Epidermal melanocyte (primary cell): ENCODE measurements around the gene KLRG1.

Experiments
- DNase-seq: peaks from one replicate; pipeline ENCODE4 v3.0.0; 2011; ENCODE audit warnings: low spot score; ENCODE audit not compliant: insufficient read length

KLRG1 gene

DNA sequence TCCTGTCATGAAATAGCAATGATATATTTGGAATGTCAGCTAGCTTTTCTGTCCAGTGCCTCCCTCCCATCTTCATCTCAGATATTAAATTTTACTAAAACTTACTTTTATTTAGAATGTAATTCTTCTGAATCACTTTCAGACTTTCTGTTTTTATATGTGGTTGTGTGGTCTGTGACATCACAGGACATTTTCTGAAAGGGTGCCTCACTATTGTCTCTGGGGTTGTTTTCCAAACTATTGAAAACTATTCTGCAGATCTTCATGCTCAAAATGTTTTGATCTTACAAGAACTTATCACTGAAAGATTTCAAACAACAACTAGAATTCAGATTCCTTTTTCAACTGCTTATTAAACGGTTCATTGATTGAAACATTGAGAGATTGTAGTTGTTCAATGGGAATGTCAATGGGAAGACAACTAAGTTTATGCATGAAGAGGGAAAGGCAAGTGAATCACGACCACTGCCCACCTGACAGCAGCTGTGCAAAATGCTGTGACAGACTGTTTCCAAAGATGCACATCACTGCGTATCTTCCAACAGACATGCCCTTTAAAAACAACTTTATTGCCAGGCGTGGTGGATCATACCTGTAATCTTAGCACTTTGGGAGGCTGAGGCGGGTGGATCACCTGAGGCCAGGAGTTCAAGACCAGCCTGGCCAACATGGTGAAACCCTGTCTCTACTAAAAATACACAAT lies 51.3 kb downstream of the KLRG1 start:
- DNase-seq: no peak

DNA sequence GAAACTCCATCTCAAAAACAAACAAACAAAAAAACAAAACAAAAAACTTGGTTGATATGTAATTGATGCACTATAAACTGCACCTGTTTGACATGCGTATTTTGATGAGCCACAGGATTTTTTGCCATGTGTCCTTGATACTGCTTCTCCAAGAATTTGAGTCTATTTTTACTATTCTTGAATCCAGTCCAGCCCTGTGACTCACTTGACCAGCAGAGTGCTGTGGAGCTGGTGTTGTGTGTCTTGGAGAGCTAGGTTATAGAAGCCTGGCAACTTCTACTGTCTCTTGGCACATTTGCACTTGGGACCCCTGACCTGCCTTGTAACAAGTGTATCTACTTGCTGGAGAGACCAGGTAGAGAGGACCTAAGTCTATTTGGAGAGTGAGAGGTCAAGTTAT lies 52.0 kb downstream of the KLRG1 start:
- DNase-seq: no peak

- no peak for DNase-seq
Measured at GRCh38 chr12:9043766-9044165, 54.4 kb downstream of the KLRG1 start.

GRCh38 chr12:9047105-9047504 lies 57.8 kb downstream of the KLRG1 start:
- DNase-seq: no peak

DNA sequence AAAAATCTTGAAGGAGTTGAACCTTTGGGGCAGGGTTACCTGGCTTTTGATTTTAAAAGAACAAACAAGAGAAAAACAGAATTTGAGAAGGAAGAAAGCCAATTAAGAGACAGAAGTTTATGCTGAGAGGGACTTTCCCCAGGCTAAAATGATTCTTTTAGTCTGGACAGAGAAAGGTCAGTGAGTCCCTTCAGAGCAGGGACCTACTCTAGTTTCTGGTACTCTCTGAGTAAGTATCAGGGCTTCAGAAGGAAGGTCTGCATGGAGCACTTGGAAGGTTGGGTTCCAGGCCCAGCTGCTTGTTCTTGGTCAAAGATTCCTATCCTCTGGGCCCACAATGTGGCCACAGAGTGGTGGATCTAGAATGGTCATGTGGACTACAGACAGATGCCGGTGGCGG lies 59.6 kb downstream of the KLRG1 start:
- DNase-seq: no peak

DNA sequence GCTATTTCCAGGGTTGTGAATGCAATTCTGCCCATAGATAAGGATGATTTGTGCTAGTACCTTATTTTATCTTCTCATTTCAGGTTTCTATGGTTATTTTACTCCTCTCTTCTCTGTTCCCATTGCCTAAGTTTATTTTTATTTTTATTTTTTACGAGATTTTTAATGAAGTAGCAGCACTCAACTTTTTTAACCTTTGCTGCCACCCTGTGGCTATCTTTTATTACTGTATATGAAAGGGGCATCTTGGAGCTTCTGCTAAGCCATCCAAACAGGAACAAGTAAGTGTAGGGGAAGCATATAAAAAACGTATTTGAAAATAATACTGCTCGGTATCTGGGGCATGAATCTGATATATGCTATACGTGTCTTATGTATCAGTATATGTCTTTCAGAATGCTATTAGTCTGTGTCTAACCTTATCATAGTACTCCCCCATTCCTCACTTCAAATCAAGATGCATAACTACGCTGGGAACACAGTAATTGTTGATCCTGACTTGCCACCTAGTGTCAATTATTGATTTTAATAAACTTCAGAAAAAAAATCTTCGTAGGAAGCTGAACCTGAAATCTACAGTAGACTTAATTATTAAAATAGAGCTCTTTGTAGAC lies 60.3 kb downstream of the KLRG1 start:
- DNase-seq: no peak

DNA sequence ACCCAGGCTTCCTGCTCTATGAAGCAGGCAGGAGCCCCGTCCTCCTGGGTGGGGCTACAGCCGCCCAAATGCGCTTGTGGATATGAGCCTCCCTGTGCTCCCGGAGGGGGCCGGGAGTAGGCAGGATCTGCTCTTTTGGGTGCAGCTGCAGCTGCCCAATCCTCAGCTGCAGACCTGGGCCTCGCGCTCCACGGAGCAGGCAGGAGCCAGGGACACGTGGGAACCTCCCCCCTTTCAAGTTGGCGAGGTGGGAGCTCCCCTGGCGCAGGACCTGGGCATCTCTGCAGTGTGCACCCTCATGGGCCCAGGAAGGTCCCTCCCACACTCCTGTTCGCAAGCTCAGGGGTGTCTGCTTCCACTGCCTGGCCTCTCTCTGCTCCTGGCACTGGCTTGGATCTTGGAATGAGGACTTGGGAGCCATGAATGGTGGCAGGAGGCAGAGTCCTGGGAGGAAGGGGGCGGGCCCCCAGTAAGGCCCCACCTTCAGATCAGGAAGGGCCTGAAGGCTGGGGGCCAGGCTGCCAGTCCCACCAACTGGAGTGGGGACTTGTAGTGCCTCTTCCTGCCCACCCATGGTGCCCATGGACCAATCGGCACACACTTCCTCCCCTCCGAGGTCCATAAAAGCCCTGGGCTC lies 61.3 kb downstream of the KLRG1 start:
- DNase-seq: no peak

DNA sequence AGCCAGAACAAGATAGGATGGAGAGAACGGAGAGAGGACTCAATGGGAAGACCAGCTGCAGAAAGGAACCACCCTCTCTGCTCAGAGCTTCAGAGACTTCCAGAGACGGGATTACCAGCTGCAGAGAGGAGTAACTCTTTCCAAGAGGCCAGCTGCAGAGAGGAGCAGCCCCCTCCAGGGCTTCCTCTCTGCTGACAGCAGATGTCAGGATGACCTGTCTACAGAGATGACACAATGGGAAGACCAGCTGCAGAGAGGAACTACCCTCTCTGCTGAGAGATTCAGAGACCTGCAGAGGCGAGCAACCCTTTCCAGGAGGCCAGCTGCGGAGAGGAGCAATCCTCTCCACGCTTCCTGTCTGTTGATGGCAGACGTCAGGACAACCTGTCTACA lies 61.8 kb downstream of the KLRG1 start:
- no peak for DNase-seq

DNA sequence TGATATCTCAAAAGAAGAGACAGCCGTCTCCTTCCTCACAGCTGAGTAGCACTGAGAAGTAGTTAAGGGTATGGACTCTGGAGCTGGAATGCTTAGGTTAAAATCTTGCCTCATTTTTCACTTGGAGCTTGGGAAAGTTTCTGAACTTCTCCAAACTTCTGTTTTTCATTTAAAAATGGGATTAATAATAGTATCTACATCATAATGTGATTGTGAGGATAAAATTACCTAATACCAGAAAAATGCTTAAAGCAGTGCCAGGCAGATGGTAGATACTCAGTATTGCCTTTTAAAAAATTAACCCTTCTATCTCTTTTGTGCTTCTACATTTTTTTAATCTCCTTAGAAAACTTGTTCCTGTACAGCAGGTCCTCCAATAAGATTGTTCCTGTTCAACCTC lies 63.3 kb downstream of the KLRG1 start:
- no peak for DNase-seq
